Measurements from ENCODE around the gene TPM1. TPM values are rescaled to one million over a fixed set of nuclear protein-coding genes. Genes with fewer than 3 reads are reported as not detected.

TPM1 gene
- polyA plus RNA-seq, 1 of the 3 experiments (the other 2 are of a cell fraction): 1,371 TPM

GRCh38 chr15:63000706-63001105 is 41.8 kb upstream of the TPM1 start:
- Histone ChIP-seq H4K20me1 (ENCODE audit: insufficient read depth) (no peaks in the 10 kb centered on the region), H3K27me3 (ENCODE audit: insufficient read depth) (no peaks in the 10 kb centered on the region), H3K9me3 (no peaks in the 10 kb centered on the region), H3K27ac (ENCODE audit: low read depth in 2 of 2, low read length in 1 of 2) (peak overlapping the region in 1 of 2 experiments; percentile 51; a peak in 1 of 4 replicates), H3K79me2 (ENCODE audit: insufficient read depth) (no peaks in the 10 kb centered on the region), H3K36me3 (replicated peaks in 1 of 2; ENCODE audit: control insufficient read depth in 1 of 2, insufficient read depth in 2 of 2, low read length in 1 of 2) (no peaks in the 10 kb centered on the region), H3K4me2 (no peak overlapping the region), H3F3A (replicated peaks; ENCODE audit: insufficient read depth) (peaks cover under 1% of the 10 kb centered on the region), H2AFZ (ENCODE audit: low read depth) (no peak overlapping the region), H3K4me1 (ENCODE audit: control insufficient read depth in 1 of 2, insufficient read depth in 2 of 2, low read depth in 1 of 2, low read length in 1 of 2) (peaks cover 0 to 6% of the 10 kb centered on the region in 2 experiments; a peak in 1 of 4 replicates), H3K9me2 (no peaks in the 10 kb centered on the region), H3K4me3 (ENCODE audit: low read depth in 2 of 2, low read length in 1 of 2) (no peak overlapping the region), H3K9ac (no peak overlapping the region)
- TF ChIP-seq SMC3 (IDR thresholded peaks at IDR 0.05; ENCODE audit: low read depth, low read length): no peak
- TF ChIP-seq RCOR1 (IDR thresholded peaks at IDR 0.05; ENCODE audit: low read length): peak; percentile 42; the same call in 1 of the 2 replicates
- peak; percentile 38 for DNase-seq
- ChIA-PET POLR2A (no interaction called here), CTCF (interaction anchor here (0.9 to 1.4 kb wide), 3 partner anchors 11 to 60 kb away, joined by 3 to 8 read pairs (median 4); no protein-coding TSS in a partner anchor)
- WGBS (ENCODE audit: low lambda C conversion rate): 79% methylated on average over 3 of the region's 3 CpGs

- H3K79me2 ChIP-seq (ENCODE audit: insufficient read depth): no peaks in the 10 kb centered on the region
- no peaks in the 10 kb centered on the region for H3K27me3 ChIP-seq (ENCODE audit: insufficient read depth)
- no peaks in the 10 kb centered on the region for H3K36me3 ChIP-seq (replicated peaks in 1 of 2; ENCODE audit: control insufficient read depth in 1 of 2, insufficient read depth in 2 of 2, low read length in 1 of 2)
- no peaks in the 10 kb centered on the region for H3F3A ChIP-seq (replicated peaks; ENCODE audit: insufficient read depth)
- ChIA-PET CTCF (interaction anchor here (0.9 kb wide), 1 partner anchor 156 kb away, joined by 4 read pairs; no protein-coding TSS in a partner anchor), POLR2A (no interaction called here)
- H3K4me2 ChIP-seq: no peak overlapping the region
- H3K9me2 ChIP-seq: no peaks in the 10 kb centered on the region
- DNase-seq: no peak
- no peak overlapping the region for H3K9ac ChIP-seq
- H3K4me3 ChIP-seq (ENCODE audit: low read depth in 2 of 2, low read length in 1 of 2): no peak overlapping the region
- no peak overlapping the region for H2AFZ ChIP-seq (ENCODE audit: low read depth)
- no peaks in the 10 kb centered on the region for H3K9me3 ChIP-seq
- no peak for TF ChIP-seq CTCF (IDR thresholded peaks at IDR 0.05)
- TF ChIP-seq SMC3 (IDR thresholded peaks at IDR 0.05; ENCODE audit: low read depth, low read length): 0 out of 2 replicates have a peak, but pooled peaks have one; percentile 2
- H3K4me1 ChIP-seq (ENCODE audit: control insufficient read depth in 1 of 2, insufficient read depth in 2 of 2, low read depth in 1 of 2, low read length in 1 of 2): peaks cover 0 to 6% of the 10 kb centered on the region in 2 experiments; a peak in 1 of 4 replicates
- H4K20me1 ChIP-seq (ENCODE audit: insufficient read depth): no peaks in the 10 kb centered on the region
- no peak overlapping the region for H3K27ac ChIP-seq (ENCODE audit: low read depth in 2 of 2, low read length in 1 of 2)
- WGBS (ENCODE audit: low lambda C conversion rate): no CpG with 5 or more reads among the region's 2 CpGs
Observed at GRCh38 chr15:63004211-63004610, 38.3 kb upstream of the TPM1 start.

GRCh38 chr15:63006032-63006878 is 36.3 kb upstream of the TPM1 start:
- H4K20me1 ChIP-seq (ENCODE audit: insufficient read depth): no peaks in the 10 kb centered on the region
- H3K9ac ChIP-seq: no peak overlapping the region
- ChIA-PET CTCF (no interaction called here), POLR2A (no interaction called here)
- no peaks in the 10 kb centered on the region for H3K9me2 ChIP-seq
- no peaks in the 10 kb centered on the region for H3K36me3 ChIP-seq (replicated peaks in 1 of 2; ENCODE audit: control insufficient read depth in 1 of 2, insufficient read depth in 2 of 2, low read length in 1 of 2)
- no peaks in the 10 kb centered on the region for H3K4me1 ChIP-seq (ENCODE audit: control insufficient read depth in 1 of 2, insufficient read depth in 2 of 2, low read depth in 1 of 2, low read length in 1 of 2)
- no peak overlapping the region for H3K4me2 ChIP-seq
- H3K27ac ChIP-seq (ENCODE audit: low read depth in 2 of 2, low read length in 1 of 2): no peak overlapping the region
- H3K9me3 ChIP-seq: no peaks in the 10 kb centered on the region
- no peak overlapping the region for H2AFZ ChIP-seq (ENCODE audit: low read depth)
- H3K4me3 ChIP-seq (ENCODE audit: low read depth in 2 of 2, low read length in 1 of 2): no peak overlapping the region
- H3K27me3 ChIP-seq (ENCODE audit: insufficient read depth): no peaks in the 10 kb centered on the region
- DNase-seq: no peak
- H3F3A ChIP-seq (replicated peaks; ENCODE audit: insufficient read depth): no peaks in the 10 kb centered on the region
- no peaks in the 10 kb centered on the region for H3K79me2 ChIP-seq (ENCODE audit: insufficient read depth)
- WGBS (ENCODE audit: low lambda C conversion rate): 79% methylated on average over 7 of the region's 8 CpGs
- TF ChIP-seq TAF1 (IDR thresholded peaks at IDR 0.05; ENCODE audit: borderline replicate concordance, low read depth, low read length) (no peak), REST (IDR thresholded peaks at IDR 0.05; ENCODE audit: low read depth, low read length) (no peak), SMC3 (IDR thresholded peaks at IDR 0.05; ENCODE audit: low read depth, low read length) (no peak), JUND (IDR thresholded peaks at IDR 0.05) (no peak), POLR2AphosphoS5 (IDR thresholded peaks at IDR 0.05; ENCODE audit: low read depth, low read length) (no peak), NFIC (IDR thresholded peaks at IDR 0.05; ENCODE audit: borderline replicate concordance) (no peak), FOSL2 (IDR thresholded peaks at IDR 0.05; ENCODE audit: borderline replicate concordance, low read depth) (no peak), IRF3 (IDR thresholded peaks at IDR 0.05; ENCODE audit: low read depth, low read length) (no peak), NRF1 (IDR thresholded peaks at IDR 0.05; ENCODE audit: low read depth, low read length) (no peak), YY1 (IDR thresholded peaks at IDR 0.05; ENCODE audit: low read depth) (no peak), RCOR1 (IDR thresholded peaks at IDR 0.05; ENCODE audit: low read length) (no peak), RAD21 (IDR thresholded peaks at IDR 0.05; ENCODE audit: low read length) (no peak)
